Measurements from ENCODE around the gene TESPA1.

Gene TESPA1

DNA sequence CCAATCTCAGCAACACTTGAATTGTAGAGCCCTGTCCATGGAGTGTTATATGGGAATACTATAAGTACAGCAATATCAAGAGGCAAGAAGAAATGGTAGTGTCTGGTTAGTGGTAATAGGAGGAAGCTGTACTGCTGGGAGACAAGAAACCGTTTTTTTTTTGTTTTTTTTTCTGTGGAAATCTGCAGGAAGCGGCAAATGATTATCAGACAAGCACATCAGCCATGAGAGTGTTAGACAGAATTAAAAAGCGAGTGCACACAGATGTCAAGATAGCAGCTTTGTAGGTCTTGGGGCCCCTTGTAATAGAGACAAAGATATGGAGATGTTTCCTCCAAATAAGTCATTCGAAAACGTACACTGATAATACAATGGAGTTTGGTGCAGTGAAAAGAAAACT lies 6.7 kb downstream of the TESPA1 start:
- TF ChIP-seq, protein P1, sequence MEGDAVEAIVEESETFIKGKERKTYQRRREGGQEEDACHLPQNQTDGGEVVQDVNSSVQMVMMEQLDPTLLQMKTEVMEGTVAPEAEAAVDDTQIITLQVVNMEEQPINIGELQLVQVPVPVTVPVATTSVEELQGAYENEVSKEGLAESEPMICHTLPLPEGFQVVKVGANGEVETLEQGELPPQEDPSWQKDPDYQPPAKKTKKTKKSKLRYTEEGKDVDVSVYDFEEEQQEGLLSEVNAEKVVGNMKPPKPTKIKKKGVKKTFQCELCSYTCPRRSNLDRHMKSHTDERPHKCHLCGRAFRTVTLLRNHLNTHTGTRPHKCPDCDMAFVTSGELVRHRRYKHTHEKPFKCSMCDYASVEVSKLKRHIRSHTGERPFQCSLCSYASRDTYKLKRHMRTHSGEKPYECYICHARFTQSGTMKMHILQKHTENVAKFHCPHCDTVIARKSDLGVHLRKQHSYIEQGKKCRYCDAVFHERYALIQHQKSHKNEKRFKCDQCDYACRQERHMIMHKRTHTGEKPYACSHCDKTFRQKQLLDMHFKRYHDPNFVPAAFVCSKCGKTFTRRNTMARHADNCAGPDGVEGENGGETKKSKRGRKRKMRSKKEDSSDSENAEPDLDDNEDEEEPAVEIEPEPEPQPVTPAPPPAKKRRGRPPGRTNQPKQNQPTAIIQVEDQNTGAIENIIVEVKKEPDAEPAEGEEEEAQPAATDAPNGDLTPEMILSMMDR (IDR thresholded peaks at IDR 0.05) = no peak
- H3K27me3 ChIP-seq (ENCODE audit: control insufficient read depth, insufficient read depth, low read length) = no peaks in the 10 kb centered on the region
- H3K4me3 ChIP-seq (ENCODE audit: low read depth, low read length) = no peak overlapping the region
- H2AFZ ChIP-seq = no peak overlapping the region
- H3K9me3 ChIP-seq (ENCODE audit: control insufficient read depth, low read length) = no peaks in the 10 kb centered on the region
- no peaks in the 10 kb centered on the region for H3K4me1 ChIP-seq
- H3K27ac ChIP-seq = no peak overlapping the region
- H3K79me2 ChIP-seq = no peaks in the 10 kb centered on the region
- H3K4me2 ChIP-seq (ENCODE audit: low read length) = no peak overlapping the region
- H3K9ac ChIP-seq = no peak overlapping the region
- no peaks in the 10 kb centered on the region for H3K36me3 ChIP-seq (ENCODE audit: control insufficient read depth, insufficient read depth, low read length)

DNA sequence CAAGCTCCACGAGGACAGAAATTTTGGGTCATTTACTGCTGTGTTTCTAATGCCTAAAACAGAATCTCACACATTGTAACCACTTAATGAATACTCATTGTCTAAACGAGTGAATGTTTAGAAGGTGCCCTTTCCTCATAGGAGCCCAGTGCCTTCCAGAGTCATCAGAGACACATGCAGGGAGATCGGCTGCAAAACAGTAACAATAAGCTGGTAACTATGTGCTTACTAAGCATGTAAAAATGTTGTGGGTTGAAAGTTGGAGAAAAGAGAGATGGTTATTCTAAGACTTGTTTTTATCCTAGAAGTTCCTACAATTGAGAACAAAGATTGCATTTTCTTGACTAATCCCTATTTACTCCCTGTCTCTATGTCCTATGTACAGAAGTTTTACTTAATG lies 7.4 kb downstream of the TESPA1 start:
- TF ChIP-seq, protein P1 (IDR thresholded peaks at IDR 0.05) = no peak
- H3K79me2 ChIP-seq = no peaks in the 10 kb centered on the region
- H3K27ac ChIP-seq = no peak overlapping the region

DNA sequence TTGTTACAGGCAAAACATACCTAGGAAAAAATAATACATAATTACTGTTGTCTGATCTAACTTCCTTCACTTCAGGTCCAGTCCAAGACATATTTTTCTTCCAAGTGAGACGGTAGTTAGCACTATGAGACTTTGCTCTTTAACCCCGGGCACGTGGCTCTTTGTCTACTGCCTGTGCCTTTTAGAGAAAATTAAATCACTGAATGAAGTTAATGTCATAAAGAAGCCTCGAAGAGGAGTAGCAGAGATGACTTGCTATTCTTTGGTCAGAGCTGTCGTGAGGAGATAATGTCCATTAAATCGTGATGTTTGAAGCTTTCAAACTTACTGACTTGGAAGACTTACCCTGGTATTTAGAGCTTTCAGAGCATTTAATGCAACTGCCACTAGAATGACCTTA lies 8.7 kb downstream of the TESPA1 start:
- Histone ChIP-seq H3K4me1 (no peaks in the 10 kb centered on the region), H3K36me3 (ENCODE audit: control insufficient read depth, insufficient read depth, low read length) (no peaks in the 10 kb centered on the region), H2AFZ (no peak overlapping the region), H3K79me2 (no peaks in the 10 kb centered on the region), H3K9me3 (ENCODE audit: control insufficient read depth, low read length) (no peaks in the 10 kb centered on the region), H3K4me2 (ENCODE audit: low read length) (no peak overlapping the region), H3K27me3 (ENCODE audit: control insufficient read depth, insufficient read depth, low read length) (no peaks in the 10 kb centered on the region), H3K9ac (no peak overlapping the region), H3K27ac (no peak overlapping the region), H3K4me3 (ENCODE audit: low read depth, low read length) (no peak overlapping the region)
- TF ChIP-seq, protein P1 (IDR thresholded peaks at IDR 0.05) = no peak

More for the DNA sequence above, 7.4 kb downstream of the TESPA1 start:
- Histone ChIP-seq H3K36me3 (ENCODE audit: control insufficient read depth, insufficient read depth, low read length) (no peaks in the 10 kb centered on the region), H3K9ac (no peak overlapping the region), H2AFZ (no peak overlapping the region), H3K9me3 (ENCODE audit: control insufficient read depth, low read length) (no peaks in the 10 kb centered on the region), H3K4me1 (no peaks in the 10 kb centered on the region), H3K4me2 (ENCODE audit: low read length) (no peak overlapping the region), H3K27me3 (ENCODE audit: control insufficient read depth, insufficient read depth, low read length) (no peaks in the 10 kb centered on the region), H3K4me3 (ENCODE audit: low read depth, low read length) (no peak overlapping the region)

DNA sequence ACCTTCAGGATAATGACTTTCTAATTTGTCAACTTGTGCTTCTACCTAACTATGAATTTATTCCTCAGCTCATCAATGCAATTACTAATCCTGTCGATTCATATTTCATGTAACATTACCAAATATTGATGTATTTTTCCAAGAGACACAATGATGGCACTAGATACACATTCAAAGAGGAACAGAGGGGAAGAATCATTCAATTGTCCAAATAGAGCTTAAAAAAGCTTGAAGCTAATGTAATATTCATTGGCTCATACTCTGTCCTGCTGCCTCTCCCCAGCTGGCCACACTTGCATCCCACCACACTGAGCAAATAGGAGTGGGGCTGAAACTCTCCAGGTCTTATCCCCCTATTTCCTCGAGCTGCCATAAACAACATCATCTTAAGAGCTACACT lies 9.3 kb downstream of the TESPA1 start:
- Histone ChIP-seq H3K79me2 (no peaks in the 10 kb centered on the region), H3K36me3 (ENCODE audit: control insufficient read depth, insufficient read depth, low read length) (no peaks in the 10 kb centered on the region), H3K4me1 (no peaks in the 10 kb centered on the region), H3K27me3 (ENCODE audit: control insufficient read depth, insufficient read depth, low read length) (no peaks in the 10 kb centered on the region), H3K9ac (no peak overlapping the region), H3K9me3 (ENCODE audit: control insufficient read depth, low read length) (no peaks in the 10 kb centered on the region), H3K4me3 (ENCODE audit: low read depth, low read length) (no peak overlapping the region), H3K27ac (no peak overlapping the region), H3K4me2 (ENCODE audit: low read length) (no peak overlapping the region), H2AFZ (no peak overlapping the region)
- TF ChIP-seq, protein P1 (IDR thresholded peaks at IDR 0.05) = no peak

DNA sequence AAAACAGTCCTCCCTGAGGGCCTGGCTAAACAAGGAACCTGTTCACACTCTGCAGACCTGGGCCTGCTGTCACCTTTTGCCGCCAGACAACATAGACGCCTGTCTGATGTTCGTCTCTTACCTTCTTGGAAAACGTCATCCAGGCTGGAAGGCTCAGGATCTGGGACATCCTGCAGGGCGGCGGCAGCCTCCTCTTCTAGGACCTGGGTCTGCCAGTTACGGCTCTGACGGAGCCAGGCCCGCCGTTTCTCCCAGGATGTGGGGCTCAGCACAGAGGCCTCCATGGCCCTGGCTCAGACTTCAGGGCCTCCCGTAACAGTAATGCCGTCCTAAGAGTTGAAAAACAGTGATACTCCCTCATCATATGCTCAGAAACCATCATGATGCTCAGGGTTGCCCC lies 10.3 kb downstream of the TESPA1 start:
- no peaks in the 10 kb centered on the region for H3K4me1 ChIP-seq
- no peak overlapping the region for H3K4me2 ChIP-seq (ENCODE audit: low read length)
- H3K4me3 ChIP-seq (ENCODE audit: low read depth, low read length) = no peak overlapping the region
- TF ChIP-seq, protein P1 (IDR thresholded peaks at IDR 0.05) = no peak
- H3K9ac ChIP-seq = no peak overlapping the region
- H3K36me3 ChIP-seq (ENCODE audit: control insufficient read depth, insufficient read depth, low read length) = no peaks in the 10 kb centered on the region
- no peak overlapping the region for H3K27ac ChIP-seq
- no peak overlapping the region for H2AFZ ChIP-seq
- no peaks in the 10 kb centered on the region for H3K79me2 ChIP-seq
- H3K9me3 ChIP-seq (ENCODE audit: control insufficient read depth, low read length) = no peaks in the 10 kb centered on the region
- H3K27me3 ChIP-seq (ENCODE audit: control insufficient read depth, insufficient read depth, low read length) = no peaks in the 10 kb centered on the region

Data from parathyroid adenoma (tissue), 2 donors.